Caco-2 (cell line): ENCODE data around the gene KDF1. TPM values are rescaled to one million over a fixed set of nuclear protein-coding genes. Genes with fewer than 3 reads are reported as not detected.

Experiments used
- BruUV-seq: library from RNA; stranded (reverse); fragments of 400-500 nt; replicated peaks from 2 replicates; lab custom pipeline; 2021; lab: Mats Ljungman, UMichigan
- CTCF ChIA-PET: fragments of 300-600 bp; sonication (Branson Sonifier 250); formaldehyde crosslinking; loops from one replicate; lab custom pipeline; 2022; ENCODE audit warnings: antibody characterized with exemption; lab: Charles Lee
- POLR2A ChIA-PET: fragments of 300-600 bp; sonication (Branson Sonifier 250); formaldehyde crosslinking; loops from one replicate; lab custom pipeline; 2022; ENCODE audit warnings: antibody characterized with exemption; lab: Charles Lee
- DNase-seq, 2 experiments: peaks; one replicate each; pipeline versions ENCODE4 v3.0.0 to v3.0.0-alpha.2; 2020 to 2022
- H3K27me3 ChIP-seq: replicated peaks from 2 replicates; pipeline ENCODE4 v1.6.0; 2011; ENCODE audit warnings: low read length; ENCODE audit not compliant: control insufficient read depth, insufficient read depth
- H3K36me3 ChIP-seq: 2 replicates; pipeline ENCODE4 v1.5.1; 2011; ENCODE audit warnings: low read length; ENCODE audit not compliant: control insufficient read depth, insufficient read depth
- H3K4me1 ChIP-seq: fragments of 250-450 bp; sonication (Bioruptor Pico); 2 replicates; pipeline ENCODE4 v1.5.1; 2020; ENCODE audit warnings: mild to moderate bottlenecking
- H3K4me3 ChIP-seq: 2 replicates; pipeline ENCODE4 v1.5.1; 2011; ENCODE audit warnings: low read depth, mild to moderate bottlenecking, control low read depth, low read length
- H3K9me3 ChIP-seq: fragments of 250-450 bp; sonication (Bioruptor Pico); 2 replicates; pipeline ENCODE4 v1.5.1; 2020; ENCODE audit warnings: mild to moderate bottlenecking, moderate library complexity
- H3K27ac Mint-ChIP-seq: one replicate; pipeline ENCODE4 v1.8.0; 2022; ENCODE audit warnings: mixed read lengths; ENCODE audit not compliant: unreplicated experiment
- H3K27me3 Mint-ChIP-seq: one replicate; pipeline ENCODE4 v1.8.0; 2022; ENCODE audit warnings: mixed read lengths; ENCODE audit not compliant: insufficient read depth, unreplicated experiment
- H3K36me3 Mint-ChIP-seq: one replicate; pipeline ENCODE4 v1.8.0; 2022; ENCODE audit warnings: mild to moderate bottlenecking, mixed read lengths; ENCODE audit not compliant: insufficient read depth, unreplicated experiment
- H3K4me1 Mint-ChIP-seq: one replicate; pipeline ENCODE4 v1.8.0; 2022; ENCODE audit warnings: low read depth, mixed read lengths; ENCODE audit not compliant: unreplicated experiment
- H3K4me3 Mint-ChIP-seq: one replicate; pipeline ENCODE4 v1.8.0; 2022; ENCODE audit warnings: mild to moderate bottlenecking, moderate library complexity, mixed read lengths; ENCODE audit not compliant: unreplicated experiment
- H3K9me3 Mint-ChIP-seq: one replicate; pipeline ENCODE4 v1.8.0; 2022; ENCODE audit warnings: mixed read lengths; ENCODE audit not compliant: unreplicated experiment
- intact Hi-C: fragments of 100-400 bp; cut with micrococcal nuclease; formaldehyde crosslinking; loops from one replicate; pipeline ENCODE4 v1.10.0; 2022; ENCODE audit not compliant: unreplicated experiment
- total RNA-seq: library from RNA; stranded (reverse); gene quantifications from 2 replicates; pipeline ENCODE4 v1.2.3, GENCODE V29; 2022
- TF ChIP-seq, protein P1 (sequence below), 2 experiments: fragments of 200-600 bp in 1 of 2; IDR thresholded peaks; 1 replicate in 1 of 2; 2 replicates in 1 of 2; pipeline versions ENCODE4 v1.5.1 to v1.8.0; 2011 to 2022; ENCODE audit warnings: antibody characterized with exemption in 1 of 2, control low read depth in 1 of 2, inconsistent platforms in 1 of 2, low read depth in 1 of 2, low read length in 1 of 2, mild to moderate bottlenecking in 1 of 2, moderate library complexity in 1 of 2; ENCODE audit not compliant: insufficient read depth in 1 of 2, severe bottlenecking in 1 of 2, unreplicated experiment in 1 of 2

The KDF1 gene
- total RNA-seq, 1 experiment from 2014 or later = 14.1 TPM

DNA sequence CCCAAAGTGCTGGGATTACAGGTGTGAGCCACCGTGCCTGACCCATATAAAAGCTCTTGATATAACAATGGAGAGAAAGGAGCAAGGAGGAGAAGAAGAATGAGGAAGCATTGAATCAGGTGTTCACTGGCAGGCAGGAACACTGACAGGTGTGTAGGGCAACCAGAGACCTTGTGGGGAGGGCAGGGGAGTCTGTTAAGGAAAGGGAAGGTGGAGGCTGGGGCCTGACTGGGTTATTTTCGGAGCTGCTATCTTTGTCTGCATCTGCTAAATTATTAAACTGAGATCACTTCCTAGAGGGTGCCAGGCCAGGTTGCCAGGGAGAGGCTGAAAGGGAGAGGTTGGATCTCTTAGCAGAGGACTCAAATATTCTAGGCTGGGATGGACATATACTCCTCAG, 26.4 kb upstream of the KDF1 start:
- peaks cover 16% of the 10 kb centered on the region for H3K4me1 ChIP-seq
- DNase-seq = no peak
- H3K4me3 ChIP-seq = no peak overlapping the region
- no peaks in the 10 kb centered on the region for H3K9me3 ChIP-seq
- H3K4me1 Mint-ChIP-seq = peaks cover 14% of the 10 kb centered on the region
- TF ChIP-seq, protein P1, sequence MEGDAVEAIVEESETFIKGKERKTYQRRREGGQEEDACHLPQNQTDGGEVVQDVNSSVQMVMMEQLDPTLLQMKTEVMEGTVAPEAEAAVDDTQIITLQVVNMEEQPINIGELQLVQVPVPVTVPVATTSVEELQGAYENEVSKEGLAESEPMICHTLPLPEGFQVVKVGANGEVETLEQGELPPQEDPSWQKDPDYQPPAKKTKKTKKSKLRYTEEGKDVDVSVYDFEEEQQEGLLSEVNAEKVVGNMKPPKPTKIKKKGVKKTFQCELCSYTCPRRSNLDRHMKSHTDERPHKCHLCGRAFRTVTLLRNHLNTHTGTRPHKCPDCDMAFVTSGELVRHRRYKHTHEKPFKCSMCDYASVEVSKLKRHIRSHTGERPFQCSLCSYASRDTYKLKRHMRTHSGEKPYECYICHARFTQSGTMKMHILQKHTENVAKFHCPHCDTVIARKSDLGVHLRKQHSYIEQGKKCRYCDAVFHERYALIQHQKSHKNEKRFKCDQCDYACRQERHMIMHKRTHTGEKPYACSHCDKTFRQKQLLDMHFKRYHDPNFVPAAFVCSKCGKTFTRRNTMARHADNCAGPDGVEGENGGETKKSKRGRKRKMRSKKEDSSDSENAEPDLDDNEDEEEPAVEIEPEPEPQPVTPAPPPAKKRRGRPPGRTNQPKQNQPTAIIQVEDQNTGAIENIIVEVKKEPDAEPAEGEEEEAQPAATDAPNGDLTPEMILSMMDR (IDR thresholded peaks at IDR 0.05; ENCODE audit: insufficient read depth in 1 of 2, low read depth in 1 of 2, low read length in 1 of 2, severe bottlenecking in 1 of 2, unreplicated experiment in 1 of 2) = no peak
- H3K27me3 Mint-ChIP-seq = no peaks in the 10 kb centered on the region
- intact Hi-C loops = no loop called here
- peaks cover 7% of the 10 kb centered on the region for H3K9me3 Mint-ChIP-seq
- no peaks in the 10 kb centered on the region for H3K36me3 ChIP-seq
- no TSS peak for BruUV-seq
- H3K27ac Mint-ChIP-seq = no peak overlapping the region
- H3K36me3 Mint-ChIP-seq = peaks cover 26% of the 10 kb centered on the region
- CTCF ChIA-PET = no interaction called here
- H3K27me3 ChIP-seq = no peaks in the 10 kb centered on the region
- no peak overlapping the region for H3K4me3 Mint-ChIP-seq
- POLR2A ChIA-PET = no interaction called here

DNA sequence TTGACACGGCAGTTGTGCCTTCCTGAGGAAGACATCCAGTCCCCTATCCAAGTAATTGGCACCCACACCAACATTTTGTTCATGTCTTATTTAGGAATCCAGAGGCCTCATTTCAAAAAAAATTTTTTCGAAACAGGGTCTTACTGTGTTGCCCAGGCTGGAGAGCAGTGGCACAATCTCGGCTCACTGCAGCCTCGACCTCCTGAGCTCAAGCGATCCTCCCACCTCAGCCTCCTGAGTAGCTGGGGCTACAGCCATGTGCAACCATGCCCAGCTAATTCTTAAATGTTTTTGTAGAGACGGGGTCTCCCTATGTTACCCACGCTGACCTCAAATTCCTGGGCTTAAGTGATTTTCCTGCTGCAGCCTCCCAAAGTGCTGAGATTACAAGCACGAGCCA, 24.0 kb upstream of the KDF1 start:
- DNase-seq = no peak
- ChIA-PET POLR2A (no interaction called here), CTCF (no interaction called here)
- H3K4me3 ChIP-seq = no peak overlapping the region
- H3K36me3 ChIP-seq = no peaks in the 10 kb centered on the region
- H3K27me3 ChIP-seq = no peaks in the 10 kb centered on the region
- H3K36me3 Mint-ChIP-seq = peaks cover 6% of the 10 kb centered on the region
- intact Hi-C loops = no loop called here
- no peaks in the 10 kb centered on the region for H3K4me1 Mint-ChIP-seq
- no peak overlapping the region for H3K27ac Mint-ChIP-seq
- no TSS peak for BruUV-seq
- H3K9me3 Mint-ChIP-seq = peaks cover under 1% of the 10 kb centered on the region
- no peaks in the 10 kb centered on the region for H3K9me3 ChIP-seq
- no peaks in the 10 kb centered on the region for H3K4me1 ChIP-seq
- TF ChIP-seq, protein P1 (IDR thresholded peaks at IDR 0.05; ENCODE audit: insufficient read depth in 1 of 2, low read depth in 1 of 2, low read length in 1 of 2, severe bottlenecking in 1 of 2, unreplicated experiment in 1 of 2) = no peak
- H3K4me3 Mint-ChIP-seq = no peak overlapping the region
- no peaks in the 10 kb centered on the region for H3K27me3 Mint-ChIP-seq

DNA sequence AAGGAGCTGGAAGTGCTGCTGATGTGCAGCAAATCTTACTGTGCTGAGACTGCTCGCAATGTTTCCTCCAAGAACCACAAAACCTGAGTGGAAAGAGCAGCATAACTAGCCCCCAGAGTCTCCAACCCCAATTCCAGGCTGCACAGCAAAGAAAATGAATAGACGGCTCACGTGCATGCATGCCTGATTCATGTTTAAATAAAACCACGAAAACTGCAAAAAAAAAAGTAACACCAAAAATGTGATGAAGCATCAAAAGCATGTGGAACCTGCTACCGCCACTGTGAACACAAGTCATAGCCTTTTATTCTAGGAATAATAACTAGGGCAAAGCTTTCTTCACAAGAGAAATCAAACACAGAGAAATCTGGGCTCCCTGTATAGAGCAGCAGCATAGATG, 23.6 kb upstream of the KDF1 start:
- no peak overlapping the region for H3K4me3 ChIP-seq
- no peaks in the 10 kb centered on the region for H3K27me3 ChIP-seq
- Mint-ChIP-seq H3K4me3 (no peak overlapping the region), H3K4me1 (no peaks in the 10 kb centered on the region), H3K27ac (no peak overlapping the region), H3K9me3 (no peaks in the 10 kb centered on the region), H3K27me3 (no peaks in the 10 kb centered on the region), H3K36me3 (peaks cover 6% of the 10 kb centered on the region)
- H3K9me3 ChIP-seq = no peaks in the 10 kb centered on the region
- no TSS peak for BruUV-seq
- TF ChIP-seq, protein P1 (IDR thresholded peaks at IDR 0.05; ENCODE audit: insufficient read depth in 1 of 2, low read depth in 1 of 2, low read length in 1 of 2, severe bottlenecking in 1 of 2, unreplicated experiment in 1 of 2) = no peak
- no peak for DNase-seq
- H3K4me1 ChIP-seq = no peaks in the 10 kb centered on the region
- POLR2A ChIA-PET = no interaction called here
- H3K36me3 ChIP-seq = no peaks in the 10 kb centered on the region
- intact Hi-C loops = no loop called here
- CTCF ChIA-PET = no interaction called here
